Small intestine (tissue), 7 donors: Measurements from ENCODE around the gene NUDT13. TPM values are rescaled to one million over a fixed set of nuclear protein-coding genes. Genes with fewer than 3 reads are reported as not detected.

ENCODE experiments used
- DNase-seq, 2 donors: peaks; one replicate each; pipeline versions ENCODE4 v3.0.0 to v3.0.0-alpha.2; 2013
- FAIRE-seq: peaks from 2 replicates; lab custom pipeline; 2012; peaks lifted over from hg19 to GRCh38; lab: Jason Lieb, UNC
- H3K27ac ChIP-seq, 3 donors: one replicate each; pipeline ENCODE4 v1.5.1; 2013; ENCODE audit warnings: low read length in 2 of 3, mild to moderate bottlenecking in 2 of 3, control low read depth in 1 of 3, inconsistent platforms in 1 of 3, low read depth in 1 of 3, moderate library complexity in 1 of 3
- H3K27me3 ChIP-seq, 3 donors: one replicate each; pipeline ENCODE4 v1.6.1; 2013; ENCODE audit warnings: low read length in 3 of 3, inconsistent platforms in 1 of 3; ENCODE audit not compliant: control insufficient read depth in 3 of 3, insufficient read depth in 3 of 3
- H3K36me3 ChIP-seq, 3 donors: one replicate each; pipeline ENCODE4 v1.6.1; 2013; ENCODE audit warnings: low read length in 3 of 3, inconsistent platforms in 1 of 3, low read depth in 1 of 3, mild to moderate bottlenecking in 1 of 3, moderate library complexity in 1 of 3; ENCODE audit not compliant: control insufficient read depth in 3 of 3, insufficient read depth in 2 of 3
- H3K4me1 ChIP-seq, 3 donors: one replicate each; pipeline ENCODE4 v1.6.1; 2013; ENCODE audit warnings: low read length in 2 of 3, inconsistent platforms in 1 of 3, low read depth in 1 of 3, mild to moderate bottlenecking in 1 of 3, moderate library complexity in 1 of 3; ENCODE audit not compliant: control insufficient read depth in 3 of 3, insufficient read depth in 2 of 3
- H3K4me3 ChIP-seq, 3 donors: one replicate each; pipeline ENCODE4 v1.5.1; 2013; ENCODE audit warnings: low read length in 3 of 3, control low read depth in 1 of 3, inconsistent platforms in 1 of 3, low read depth in 1 of 3, mild to moderate bottlenecking in 1 of 3, moderate library complexity in 1 of 3
- H3K9me3 ChIP-seq, 2 donors: one replicate each; pipeline ENCODE4 v1.6.1; 2013; ENCODE audit warnings: low read depth in 1 of 2, low read length in 1 of 2; ENCODE audit not compliant: control insufficient read depth in 2 of 2, insufficient read depth in 1 of 2
- WGBS, 3 donors: extraction: QIAGEN DNeasy Blood & Tissue Kit; methylation state at CpG; one replicate each; pipeline ENCODE4 v1.1.7; 2013; 5-methylcytosine and 5-hydroxymethylcytosine counted together
- polyA plus RNA-seq, 4 donors: library from polyadenylated mRNA; stranded (reverse) in 3 of 4; unstranded in 1 of 4; fragments of 200-250 nt in 3 of 4; fragments of 120-200 nt in 1 of 4; gene quantifications; one replicate each; pipeline versions ENCODE4 v1.2.1 to v1.2.3, GENCODE V29; 2013
- donor health status: healthy with polysubstance abuse.
- donor health status: control.
- donor health status: control.
- donor health status: Bipolar disorder and iron deficiency.
- donor health status: healthy.

The NUDT13 gene
- polyA plus RNA-seq, 4 donors = 1.9 to 4.7 (median 2.2) TPM

DNA sequence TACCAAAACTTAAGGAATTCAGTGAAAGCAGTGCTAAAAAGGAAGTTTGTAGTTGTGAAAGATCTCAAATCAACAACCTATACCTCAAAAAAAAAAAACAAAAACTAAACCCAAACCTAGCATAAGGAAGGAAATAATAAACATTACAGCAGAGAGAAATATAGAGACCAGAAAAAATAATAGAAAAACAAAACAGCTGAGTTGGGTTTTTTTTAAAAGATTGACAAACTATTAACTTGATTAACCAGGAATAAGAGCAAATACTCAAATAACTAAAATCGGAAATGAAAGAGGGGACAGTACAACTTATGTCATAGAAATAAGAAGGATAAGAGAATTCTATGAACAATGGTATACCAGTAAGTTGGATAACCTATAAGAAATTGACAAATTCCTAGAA lies 50.8 kb downstream of the NUDT13 start:
- no peaks in the 10 kb centered on the region for H3K4me1 ChIP-seq
- no peak overlapping the region for H3K4me3 ChIP-seq
- H3K27me3 ChIP-seq = no peaks in the 10 kb centered on the region
- H3K9me3 ChIP-seq = no peaks in the 10 kb centered on the region
- WGBS, 3 donors = 93 to 94% (median 93%) methylated on average over 1 of the region's 1 CpG
- H3K27ac ChIP-seq = no peak overlapping the region
- DNase-seq (no peak), FAIRE-seq (no peak)
- peaks cover 0 to 18% (median 7%) of the 10 kb centered on the region in 3 donors for H3K36me3 ChIP-seq

- peaks cover 0 to 18% (median 7%) of the 10 kb centered on the region in 3 donors for H3K36me3 ChIP-seq
- DNase-seq (no peak), FAIRE-seq (no peak)
- 95 to 98% (median 95%) methylated on average over 3 of the region's 3 CpGs for WGBS, 3 donors
- no peaks in the 10 kb centered on the region for H3K27me3 ChIP-seq
- no peak overlapping the region for H3K27ac ChIP-seq
- no peak overlapping the region for H3K4me3 ChIP-seq
- H3K4me1 ChIP-seq = no peaks in the 10 kb centered on the region
- H3K9me3 ChIP-seq = no peaks in the 10 kb centered on the region
Observed at GRCh38 chr10:73161662-73162061, 51.4 kb downstream of the NUDT13 start.

DNA sequence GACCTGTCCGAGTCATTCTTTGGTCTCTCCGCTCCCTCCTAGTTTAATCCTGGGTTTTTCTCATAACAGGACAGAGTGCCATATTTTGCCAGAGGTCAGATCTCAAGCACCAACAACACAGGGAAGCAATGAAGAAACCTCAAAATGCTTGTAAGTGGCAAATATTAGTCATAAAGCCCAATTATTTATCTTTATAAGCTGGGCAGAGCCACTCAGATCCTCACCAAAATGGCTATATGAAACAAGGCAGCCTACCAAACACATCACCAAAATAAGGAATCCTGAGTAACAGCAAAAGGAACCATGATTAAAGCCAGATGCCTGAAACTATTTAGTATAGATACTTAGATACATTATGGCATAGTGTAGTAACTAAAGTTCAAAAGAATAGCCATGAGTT lies 52.8 kb downstream of the NUDT13 start:
- H3K9me3 ChIP-seq = no peaks in the 10 kb centered on the region
- peaks cover 0 to 15% (median 7%) of the 10 kb centered on the region in 3 donors for H3K36me3 ChIP-seq
- H3K27ac ChIP-seq = no peak overlapping the region
- H3K27me3 ChIP-seq = no peaks in the 10 kb centered on the region
- no peak for DNase-seq
- no peak for FAIRE-seq
- no peak overlapping the region for H3K4me3 ChIP-seq
- H3K4me1 ChIP-seq = no peaks in the 10 kb centered on the region
- 99 to 100% (median 100%) methylated on average over 2 of the region's 2 CpGs for WGBS, 3 donors

- WGBS, 3 donors = 82 to 86% (median 84%) methylated on average over 2 of the region's 2 CpGs
- Histone ChIP-seq H3K4me3 (peak overlapping the region in 2 of 3 donors; percentile 60 to 99), H3K9me3 (no peaks in the 10 kb centered on the region), H3K36me3 (peaks cover 0 to 6% (median 6%) of the 10 kb centered on the region in 3 donors), H3K27me3 (no peaks in the 10 kb centered on the region), H3K27ac (peak overlapping the region in 1 of 3 donors; percentile 99), H3K4me1 (no peaks in the 10 kb centered on the region)
- FAIRE-seq (no peak), DNase-seq (no peak)
Observed at GRCh38 chr10:73166972-73167371, 56.7 kb downstream of the NUDT13 start.

- H3K9me3 ChIP-seq = no peaks in the 10 kb centered on the region
Observed at GRCh38 chr10:73167458-73167782, 57.2 kb downstream of the NUDT13 start.

GRCh38 chr10:73167783-73168464 lies 57.7 kb downstream of the NUDT13 start, which contains the start of the genes ECD and FAM149B1:
ECD (minus strand) TSS chr10:73168008; CDS start chr10:73163937, 4,071 bp downstream.
FAM149B1 (plus strand) TSS chr10:73168119; CDS start chr10:73168340, 221 bp downstream.
- H3K4me3 ChIP-seq = peak within 1 kb of the TSS; percentile 60 to 99 (median 79)
- no peaks in the 10 kb centered on the region for H3K27me3 ChIP-seq
- H3K4me1 ChIP-seq = no peaks in the 10 kb centered on the region
- WGBS, 3 donors = 0% methylated on average over 42 to 49 of the region's 49 CpGs
- DNase-seq (peak; percentile 95 to 98), FAIRE-seq (no peak)
- peak within 1 kb of the TSS; percentile 80 to 99 (median 98) for H3K27ac ChIP-seq
- peaks cover 0 to 2% (median 0%) of the 10 kb centered on the region in 3 donors for H3K36me3 ChIP-seq
- no peaks in the 10 kb centered on the region for H3K9me3 ChIP-seq

More at GRCh38 chr10:73167458-73167782, 57.2 kb downstream of the NUDT13 start:
- peak overlapping the region; percentile 80 to 99 (median 98) for H3K27ac ChIP-seq
- H3K27me3 ChIP-seq = no peaks in the 10 kb centered on the region
- peak overlapping the region; percentile 60 to 99 (median 79) for H3K4me3 ChIP-seq
- H3K4me1 ChIP-seq = no peaks in the 10 kb centered on the region
- H3K36me3 ChIP-seq = peaks cover 0 to 6% (median 4%) of the 10 kb centered on the region in 3 donors
- DNase-seq = no peak
- no peak for FAIRE-seq
- WGBS, 3 donors = 3 to 9% (median 5%) methylated on average over 5 of the region's 5 CpGs

DNA sequence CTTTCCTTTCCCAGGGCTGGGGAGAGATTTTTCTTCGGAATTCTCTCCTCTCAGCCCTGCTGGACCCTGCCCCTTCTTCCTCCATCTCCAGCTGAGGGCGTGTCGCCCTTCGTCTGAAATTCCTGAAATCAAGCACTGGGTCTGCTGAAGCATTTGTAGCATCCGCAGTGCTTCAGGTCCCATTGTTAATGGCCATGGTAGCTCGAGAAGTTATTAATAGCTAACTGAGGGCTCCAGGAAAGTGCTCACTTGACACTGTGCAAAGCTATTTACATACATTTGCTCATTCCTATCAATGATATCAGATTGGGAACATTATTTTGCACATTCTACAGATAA lies 58.2 kb downstream of the NUDT13 start:
- DNase-seq (no peak), FAIRE-seq (no peak)
- Histone ChIP-seq H3K4me1 (no peaks in the 10 kb centered on the region), H3K36me3 (peaks cover 0 to 2% (median 0%) of the 10 kb centered on the region in 3 donors), H3K9me3 (no peaks in the 10 kb centered on the region), H3K4me3 (peak overlapping the region; percentile 60 to 99 (median 79)), H3K27me3 (no peaks in the 10 kb centered on the region), H3K27ac (peak overlapping the region; percentile 80 to 99 (median 98))
- 0% methylated on average over 6 of the region's 6 CpGs for WGBS, 3 donors

- Histone ChIP-seq H3K4me3 (no peak overlapping the region), H3K27me3 (no peaks in the 10 kb centered on the region), H3K36me3 (peaks cover 0 to 2% (median 0%) of the 10 kb centered on the region in 3 donors), H3K27ac (no peak overlapping the region), H3K9me3 (no peaks in the 10 kb centered on the region), H3K4me1 (no peaks in the 10 kb centered on the region)
- 91 to 96% (median 95%) methylated on average over 3 of the region's 3 CpGs for WGBS, 3 donors
- FAIRE-seq (no peak), DNase-seq (no peak)
Observed at GRCh38 chr10:73169320-73169719, 59.1 kb downstream of the NUDT13 start.
